H1 (cell line): Measurements from ENCODE around the gene OCIAD1. TPM values are rescaled to one million over a fixed set of nuclear protein-coding genes. Genes with fewer than 3 reads are reported as not detected.

Source experiments
- CTCF ChIA-PET: fragments of 300-600 bp; sonication (Branson Sonifier 250); formaldehyde crosslinking; loops from one replicate; lab custom pipeline; 2021; ENCODE audit not compliant: partially characterized antibody; lab: Charles Lee
- POLR2A ChIA-PET: fragments of 300-600 bp; sonication (Branson Sonifier 250); formaldehyde crosslinking; loops from one replicate; lab custom pipeline; 2021; ENCODE audit warnings: inconsistent platforms; ENCODE audit not compliant: partially characterized antibody; lab: Charles Lee
- DNase-seq, 2 experiments: peaks; one replicate each; pipeline versions ENCODE4 v3.0.0 to v3.0.0-alpha.2; 2010 to 2022; ENCODE audit warnings: low spot score in 2 of 2, low read depth in 1 of 2, mixed read lengths in 1 of 2
- FAIRE-seq: peaks from 2 replicates; lab custom pipeline; 2011; peaks lifted over from hg19 to GRCh38; lab: Jason Lieb, UNC
- H2AFZ ChIP-seq: 2 replicates; pipeline ENCODE4 v1.8.1; 2012; ENCODE audit warnings: low read length, inconsistent platforms
- H2AK5ac ChIP-seq: 2 replicates; pipeline ENCODE4 v1.6.1; 2013; ENCODE audit warnings: low read depth, low read length
- H2BK120ac ChIP-seq: replicated peaks from 2 replicates; pipeline ENCODE3; 2013; ENCODE audit warnings: low read depth, low read length, inconsistent platforms
- H2BK12ac ChIP-seq: 2 replicates; pipeline ENCODE4 v1.6.1; 2013; ENCODE audit warnings: low read depth, low read length
- H2BK15ac ChIP-seq: 2 replicates; pipeline ENCODE4 v1.6.1; 2013; ENCODE audit warnings: low read length
- H2BK20ac ChIP-seq: 2 replicates; pipeline ENCODE4 v1.6.1; 2013; ENCODE audit warnings: low read length
- H2BK5ac ChIP-seq: 2 replicates; pipeline ENCODE4 v1.6.1; 2013; ENCODE audit warnings: low read depth, low read length
- H3K14ac ChIP-seq: 2 replicates; pipeline ENCODE4 v1.6.1; 2013; ENCODE audit warnings: inconsistent platforms; ENCODE audit not compliant: insufficient read length
- H3K18ac ChIP-seq: 2 replicates; pipeline ENCODE4 v1.6.1; 2013; ENCODE audit warnings: low read length; ENCODE audit errors: extremely low read depth
- H3K23ac ChIP-seq: 2 replicates; pipeline ENCODE4 v1.6.1; 2013; ENCODE audit warnings: inconsistent platforms; ENCODE audit not compliant: insufficient read length
- H3K23me2 ChIP-seq: 2 replicates; pipeline ENCODE4 v1.6.1; 2013; ENCODE audit warnings: low read depth, low read length
- H3K27ac ChIP-seq: 2 replicates; pipeline ENCODE4 v1.6.1; 2011; ENCODE audit warnings: low read depth, low read length, inconsistent platforms
- H3K27me3 ChIP-seq, 4 experiments: replicated peaks in 1 of 4; 1 replicate in 1 of 4; 2 replicates in 3 of 4; pipeline versions ENCODE4 v1.6.1 to v1.8.1; 2011 to 2013; ENCODE audit warnings: low read length in 3 of 4, mild to moderate bottlenecking in 3 of 4, inconsistent platforms in 2 of 4, mixed read lengths in 2 of 4, moderate library complexity in 1 of 4; ENCODE audit not compliant: control insufficient read depth in 3 of 4, insufficient read depth in 3 of 4; ENCODE audit errors: extremely low read depth in 1 of 4
- H3K36me3 ChIP-seq, 4 experiments: 2 replicates each; pipeline versions ENCODE4 v1.6.1 to v1.8.1; 2011 to 2013; ENCODE audit warnings: mild to moderate bottlenecking in 4 of 4, low read length in 3 of 4, moderate library complexity in 2 of 4, control low read depth in 1 of 4, inconsistent platforms in 1 of 4; ENCODE audit not compliant: insufficient read depth in 4 of 4, control insufficient read depth in 2 of 4
- H3K4ac ChIP-seq: replicated peaks from 2 replicates; pipeline ENCODE3; 2013; ENCODE audit warnings: low read length, low read depth, mixed read lengths, inconsistent platforms; ENCODE audit not compliant: insufficient read length
- H3K4me1 ChIP-seq, 4 experiments: replicated peaks in 1 of 4; 1 replicate in 1 of 4; 2 replicates in 3 of 4; pipeline versions ENCODE4 v1.6.1 to v1.8.1; 2011 to 2013; ENCODE audit warnings: low read length in 3 of 4, inconsistent platforms in 2 of 4, mixed read lengths in 1 of 4; ENCODE audit not compliant: insufficient read depth in 4 of 4, control insufficient read depth in 3 of 4
- H3K4me2 ChIP-seq, 2 experiments: 2 replicates each; pipeline versions ENCODE4 v1.6.1 to v1.8.1; 2011 to 2013; ENCODE audit warnings: low read depth in 2 of 2, low read length in 2 of 2, control low read depth in 1 of 2, inconsistent platforms in 1 of 2, mild to moderate bottlenecking in 1 of 2; ENCODE audit not compliant: insufficient read depth in 1 of 2
- H3K4me3 ChIP-seq, 4 experiments: fragments of 200-600, 300-600 bp in 1 of 4; sonication (generic), shearing (Covaris generic), sonication (Bioruptor Twin) in 1 of 4; 2 replicates each; pipeline versions ENCODE4 v1.5.1 to v1.8.1; 2011 to 2016; ENCODE audit warnings: low read length in 4 of 4, low read depth in 3 of 4, control low read depth in 2 of 4, inconsistent platforms in 2 of 4, mild to moderate bottlenecking in 2 of 4, mixed read lengths in 1 of 4, moderate library complexity in 1 of 4; ENCODE audit not compliant: insufficient read depth in 2 of 4; ENCODE audit errors: extremely low read depth in 1 of 4
- H3K56ac ChIP-seq: replicated peaks from 2 replicates; pipeline ENCODE3; 2013; ENCODE audit warnings: low read depth, mild to moderate bottlenecking, mixed read lengths, low read length, inconsistent platforms; ENCODE audit not compliant: insufficient read length
- H3K79me1 ChIP-seq: 2 replicates; pipeline ENCODE4 v1.6.1; 2013; ENCODE audit warnings: low read depth, low read length, control low read depth
- H3K79me2 ChIP-seq, 2 experiments: 2 replicates each; pipeline versions ENCODE4 v1.6.1 to v1.8.1; 2012 to 2013; ENCODE audit warnings: low read length in 2 of 2, mild to moderate bottlenecking in 2 of 2, inconsistent platforms in 1 of 2; ENCODE audit not compliant: insufficient read depth in 2 of 2, control insufficient read depth in 1 of 2
- H3K9ac ChIP-seq, 4 experiments: replicated peaks in 1 of 4; 1 replicate in 1 of 4; 2 replicates in 3 of 4; pipeline versions ENCODE4 v1.6.1 to v1.8.1; 2011 to 2013; ENCODE audit warnings: low read depth in 3 of 4, low read length in 3 of 4, control low read depth in 2 of 4, mild to moderate bottlenecking in 2 of 4, moderate library complexity in 2 of 4, inconsistent platforms in 1 of 4; ENCODE audit errors: extremely low read depth in 1 of 4
- H3K9me3 ChIP-seq, 2 experiments: 2 replicates each; pipeline versions ENCODE4 v1.6.1 to v1.8.1; 2012 to 2013; ENCODE audit warnings: mild to moderate bottlenecking in 2 of 2, moderate library complexity in 2 of 2, control low read depth in 1 of 2, inconsistent platforms in 1 of 2, low read depth in 1 of 2, low read length in 1 of 2, mixed read lengths in 1 of 2; ENCODE audit not compliant: insufficient read depth in 2 of 2
- H4K20me1 ChIP-seq, 2 experiments: replicated peaks in 1 of 2; 2 replicates each; pipeline versions ENCODE3 to v1.8.1; 2011 to 2013; ENCODE audit warnings: inconsistent platforms in 2 of 2, low read length in 2 of 2, mild to moderate bottlenecking in 1 of 2; ENCODE audit not compliant: insufficient read depth in 2 of 2, control insufficient read depth in 1 of 2
- H4K5ac ChIP-seq: 2 replicates; pipeline ENCODE4 v1.6.1; 2013; ENCODE audit warnings: low read length, low read depth, mixed read lengths, inconsistent platforms; ENCODE audit not compliant: insufficient read length
- H4K8ac ChIP-seq: 2 replicates; pipeline ENCODE4 v1.8.0; 2013; ENCODE audit warnings: mild to moderate bottlenecking, moderate library complexity, low read length, inconsistent platforms; ENCODE audit not compliant: insufficient read depth; ENCODE audit errors: extremely low read depth
- H4K91ac ChIP-seq: replicated peaks from 2 replicates; pipeline ENCODE3; 2013; ENCODE audit warnings: low read length, mixed read lengths, inconsistent platforms; ENCODE audit not compliant: insufficient read length
- ATF2 ChIP-seq: IDR thresholded peaks from 2 replicates; pipeline ENCODE4 v1.6.1; 2012; ENCODE audit warnings: low read length, inconsistent platforms
- CHD2 ChIP-seq: IDR thresholded peaks from 2 replicates; pipeline ENCODE4 v1.6.1; 2012; ENCODE audit warnings: low read length, improper control_type of control experiment
- CTBP2 ChIP-seq: IDR thresholded peaks from 2 replicates; pipeline ENCODE4 v1.7.0; 2011; ENCODE audit warnings: borderline replicate concordance, mild to moderate bottlenecking, moderate library complexity, mixed read lengths, low read length; ENCODE audit not compliant: insufficient read depth, insufficient read length
- WGBS, 2 experiments: shearing (Covaris generic) in 1 of 2; methylation state at CpG; one replicate each; pipeline versions ENCODE4 v1.1.6 to v1.1.7; 2013 to 2015; ENCODE audit warnings: low lambda C conversion rate in 2 of 2, mixed read lengths in 2 of 2, inconsistent platforms in 1 of 2, low coverage in 1 of 2, missing lambda C conversion rate in 1 of 2; ENCODE audit not compliant: insufficient replicate concordance in 2 of 2, insufficient coverage in 1 of 2, insufficient read length in 1 of 2; ENCODE audit errors: extremely low coverage in 1 of 2, missing lambda C conversion rate in 1 of 2; 5-methylcytosine and 5-hydroxymethylcytosine counted together
- polyA plus RNA-seq, 7 experiments: library from polyadenylated mRNA; depleted of rRNA in 3 of 7; stranded (reverse) in 5 of 7; unstranded in 2 of 7; fragments of >200 nt in 5 of 7; fragments of 200-250 nt in 2 of 7; gene quantifications; 1 replicate in 5 of 7; 2 replicates in 1 of 7; 4 replicates in 1 of 7; pipeline versions ENCODE4 v1.2.1 to v1.2.3, GENCODE V29; 2011 to 2013; ENCODE audit warnings: missing spikeins in 2 of 7, mixed read lengths in 2 of 7
- total RNA-seq: library from RNA; stranded (reverse); fragmentation: NEBNext Ultra II Directional; extraction: Animal tissue kit (Norgen Biotek cat#: 25700); gene quantifications from 2 replicates; pipeline ENCODE4 v1.2.1, GENCODE V29; 2021

The OCIAD1 gene
- total and polyA plus RNA-seq, 2 of the 8 experiments (the other 6 are each of a cell fraction or from before 2014, with no cell fraction given) = 79.9 to 163 TPM

GRCh38 chr4:48786549-48786948, 44.3 kb upstream of the OCIAD1 start:
- no peak overlapping the region for H2BK5ac ChIP-seq
- H4K5ac ChIP-seq = no peak overlapping the region
- CTCF ChIA-PET = no interaction called here
- H2BK15ac ChIP-seq = no peak overlapping the region
- FAIRE-seq = no peak
- H3K4me1 ChIP-seq = peaks cover 0 to 3% (median 0%) of the 10 kb centered on the region in 4 experiments; a peak in 2 of 7 replicates
- no peaks in the 10 kb centered on the region for H3K9me3 ChIP-seq
- no peak overlapping the region for H2AFZ ChIP-seq
- H3K4me3 ChIP-seq = no peak overlapping the region
- H3K9ac ChIP-seq = no peak overlapping the region
- H4K20me1 ChIP-seq = no peaks in the 10 kb centered on the region
- H4K8ac ChIP-seq = no peak overlapping the region
- H3K79me2 ChIP-seq = no peaks in the 10 kb centered on the region
- no peak overlapping the region for H4K91ac ChIP-seq
- no peak for DNase-seq
- H3K4ac ChIP-seq = no peak overlapping the region
- H3K14ac ChIP-seq = no peak overlapping the region
- H3K27ac ChIP-seq = no peak overlapping the region
- no peak overlapping the region for H3K56ac ChIP-seq
- H3K27me3 ChIP-seq = no peaks in the 10 kb centered on the region
- no peak overlapping the region for H2BK12ac ChIP-seq
- 91% methylated on average over 2 of the region's 2 CpGs; no CpG with 5 or more reads in 1 of the 2 experiments for WGBS, 2 experiments
- H2BK120ac ChIP-seq = no peak overlapping the region
- no peak overlapping the region for H3K4me2 ChIP-seq
- no peak overlapping the region for H2AK5ac ChIP-seq
- POLR2A ChIA-PET = no interaction called here
- no peaks in the 10 kb centered on the region for H3K79me1 ChIP-seq
- no peak overlapping the region for H2BK20ac ChIP-seq
- H3K36me3 ChIP-seq = no peaks in the 10 kb centered on the region
- H3K23me2 ChIP-seq = no peaks in the 10 kb centered on the region
- no peak overlapping the region for H3K23ac ChIP-seq
- H3K18ac ChIP-seq = no peak overlapping the region
- TF ChIP-seq ATF2 (no peak), CTBP2 (no peak), CHD2 (no peak)
